GM18519 (cell line): ENCODE results near the gene TMEM59L.
A peak's percentile ranks its signal among the peaks of the same experiment; 100 is the strongest.

Source experiments
- ATAC-seq: cut with Tn5 transposase; IDR thresholded peaks from one replicate; pipeline ENCODE4 v1.9.1; 2021; ENCODE audit warnings: mild to moderate bottlenecking, moderate library complexity; ENCODE audit not compliant: unreplicated experiment, low FRiP score

Gene TMEM59L

DNA sequence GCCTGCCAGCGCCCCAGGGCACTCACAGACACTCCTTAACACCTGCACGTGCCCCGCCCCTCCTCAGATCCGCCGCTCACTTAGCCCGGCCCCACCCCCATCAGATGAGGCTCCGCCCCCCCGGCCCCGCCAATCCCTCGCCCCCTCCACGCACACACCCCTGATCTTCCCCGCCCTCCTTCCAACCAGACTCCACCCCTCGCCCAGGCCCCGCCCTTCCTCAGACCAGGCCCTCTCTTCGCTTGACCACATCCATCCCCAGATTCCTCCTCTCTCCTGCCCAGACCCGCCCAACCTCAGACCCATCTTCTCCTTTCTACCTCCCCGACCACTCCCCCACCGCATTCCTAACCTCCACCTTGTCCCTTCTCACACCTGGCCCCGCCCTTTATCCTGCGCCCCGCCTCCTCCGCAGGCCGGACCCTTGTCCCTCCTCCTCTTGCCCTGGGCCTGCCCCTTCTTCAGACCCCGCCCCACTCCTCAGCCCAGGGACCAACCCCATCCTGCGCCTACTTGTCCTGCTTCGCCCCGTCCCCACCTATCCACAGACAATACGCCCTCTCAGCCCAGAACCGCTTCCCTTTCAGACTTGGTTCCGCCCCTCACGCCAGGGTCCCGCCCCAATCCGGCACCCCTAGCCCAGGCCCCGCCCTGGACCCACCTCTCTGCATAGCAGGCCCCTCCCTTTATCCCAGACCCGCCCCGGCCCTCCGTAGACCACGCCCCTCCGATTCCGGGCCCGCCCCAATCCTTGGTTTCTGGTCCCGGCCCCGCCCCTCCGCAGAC, 23.7 kb downstream of the TMEM59L start:
- peak; percentile 66 for ATAC-seq

GRCh38 chr19:18636969-18637629, 24.4 kb downstream of the TMEM59L start, which contains the start of gene KLHL26:
Gene KLHL26 (plus strand): TSS chr19:18637028. CDS start chr19:18637055, 27 bp downstream.
- no peak for ATAC-seq

- no peak for ATAC-seq
Measured at GRCh38 chr19:18637673-18638630, 25.3 kb downstream of the TMEM59L start.

DNA sequence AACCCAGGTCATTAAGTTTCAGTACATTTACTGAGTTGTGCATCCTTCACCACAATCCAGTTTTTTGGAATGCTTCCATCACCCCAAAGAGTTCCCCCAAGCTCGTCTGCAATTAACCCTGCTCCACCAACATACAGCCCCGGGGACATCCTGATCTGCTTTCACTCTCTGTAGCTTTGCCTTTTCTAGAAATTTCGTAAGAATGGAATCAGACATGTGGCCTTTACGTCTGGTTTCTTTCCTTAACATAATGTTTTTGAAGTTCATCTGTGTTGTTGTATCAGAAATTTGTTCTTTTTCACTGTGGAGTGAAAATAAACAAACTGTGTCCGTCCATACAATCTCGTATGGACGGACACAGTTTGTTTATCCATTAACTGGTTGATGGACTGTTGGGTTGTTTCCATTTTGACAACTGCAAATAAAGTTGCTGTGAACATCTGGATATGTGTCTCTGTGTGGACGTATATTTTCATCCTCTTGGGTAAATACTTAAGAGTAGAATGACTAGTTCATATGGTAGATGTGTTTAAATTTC, 27.1 kb downstream of the TMEM59L start:
- no peak for ATAC-seq

DNA sequence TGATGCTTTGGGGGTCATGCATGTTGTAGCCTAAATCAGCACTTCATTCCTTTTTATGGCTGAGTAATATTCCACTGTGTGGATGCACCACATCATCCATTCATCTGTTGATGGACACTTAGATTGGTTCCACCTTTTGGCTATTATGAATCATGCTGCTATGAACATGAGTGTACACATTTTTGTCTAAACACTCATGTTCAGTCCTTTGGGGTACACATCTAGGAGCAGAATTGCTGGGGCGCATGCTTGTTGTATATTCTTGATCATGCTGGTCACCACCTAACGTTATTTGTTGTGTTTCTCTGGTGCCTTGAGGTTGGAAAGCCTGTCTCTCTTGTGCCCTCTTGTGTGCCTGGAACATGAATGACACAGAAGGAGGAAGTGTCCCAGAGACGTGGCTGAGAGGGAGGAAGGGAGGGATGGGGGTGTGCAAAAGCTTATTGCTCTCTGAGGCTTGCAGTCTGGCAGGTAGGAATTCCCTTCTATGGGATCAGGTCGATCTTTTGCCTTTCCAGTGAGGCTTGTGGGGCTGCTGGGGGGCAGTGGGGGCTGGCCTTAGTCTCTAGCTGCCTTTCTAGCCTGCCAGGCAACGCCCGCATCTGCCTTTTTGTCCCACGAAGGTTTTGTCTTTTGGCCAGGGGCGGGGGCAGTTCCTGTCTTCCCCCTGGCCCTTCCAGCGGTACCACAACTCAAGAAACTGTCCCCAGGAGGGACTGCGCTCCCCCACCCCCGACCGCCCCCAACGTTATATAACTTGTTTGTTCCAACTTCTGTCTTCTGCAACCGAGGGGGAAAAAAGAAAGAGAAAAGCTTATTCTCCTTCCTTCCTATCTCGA, 31.7 kb downstream of the TMEM59L start:
- ATAC-seq: no peak

DNA sequence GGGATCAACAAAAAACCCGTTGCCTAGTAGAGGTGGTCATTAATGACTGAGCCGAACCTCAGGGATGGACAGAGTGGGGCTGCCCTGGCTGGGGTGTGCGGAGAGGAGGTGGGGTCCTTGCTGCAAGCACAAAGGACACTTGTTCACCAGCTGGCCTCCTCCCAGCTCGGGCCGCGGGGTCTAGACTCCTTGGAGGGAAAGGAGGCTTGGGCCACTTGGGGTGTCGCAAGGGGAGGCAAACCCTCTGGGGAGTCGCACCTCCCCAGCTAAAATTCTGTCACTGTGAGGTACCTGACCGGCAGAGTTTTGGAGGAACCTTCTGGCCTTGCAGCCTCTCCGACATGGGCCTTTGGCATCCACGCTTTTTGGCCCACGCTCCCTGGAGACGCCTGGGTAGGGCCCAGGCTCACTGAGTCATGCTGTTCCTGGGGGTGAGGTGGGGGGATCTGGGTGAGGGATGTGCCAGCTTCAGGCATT, 32.4 kb downstream of the TMEM59L start:
- no peak for ATAC-seq

GRCh38 chr19:18646535-18647370, 34.1 kb downstream of the TMEM59L start:
- no peak for ATAC-seq

GRCh38 chr19:18647371-18647767, 34.7 kb downstream of the TMEM59L start:
- ATAC-seq: no peak

- ATAC-seq: no peak
Measured at GRCh38 chr19:18647807-18648206, 35.1 kb downstream of the TMEM59L start.

- no peak for ATAC-seq
Measured at GRCh38 chr19:18648973-18649315, 36.3 kb downstream of the TMEM59L start.

GRCh38 chr19:18649371-18650020, 36.8 kb downstream of the TMEM59L start:
- no peak for ATAC-seq

- ATAC-seq: no peak
Measured at GRCh38 chr19:18650021-18650390, 37.3 kb downstream of the TMEM59L start.

DNA sequence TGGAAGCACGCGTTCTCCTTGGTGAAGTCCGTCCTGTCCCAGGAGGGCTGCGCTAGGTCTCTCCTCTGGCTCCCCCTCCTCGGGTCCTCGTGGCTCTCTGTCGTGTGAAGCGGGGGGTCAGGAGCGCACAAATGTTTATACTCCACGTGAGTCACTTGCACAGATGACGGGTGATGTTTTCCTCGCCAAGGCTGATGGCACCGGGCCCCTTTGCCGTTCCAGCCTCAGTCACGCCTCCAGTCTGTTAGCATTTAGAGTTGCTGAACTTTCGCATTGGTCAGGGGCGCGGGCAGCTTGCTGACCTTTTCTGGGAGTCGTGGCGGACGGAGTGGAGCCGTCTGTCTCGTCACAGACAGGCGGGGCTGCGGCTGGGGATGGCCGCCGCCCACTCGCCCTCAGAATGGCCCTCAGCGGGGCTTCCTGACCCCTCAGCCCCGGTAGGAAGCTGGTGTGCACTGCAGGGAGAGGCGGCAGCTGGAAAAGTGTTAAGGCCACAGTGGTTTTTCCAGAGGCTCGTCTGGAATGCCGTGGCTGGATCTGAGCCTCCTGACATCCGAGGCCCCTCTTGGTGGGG, 37.9 kb downstream of the TMEM59L start:
- ATAC-seq: no peak

GRCh38 chr19:18651300-18651699, 38.6 kb downstream of the TMEM59L start:
- no peak for ATAC-seq

- ATAC-seq: no peak
Measured at GRCh38 chr19:18651733-18652132, 39.1 kb downstream of the TMEM59L start.

DNA sequence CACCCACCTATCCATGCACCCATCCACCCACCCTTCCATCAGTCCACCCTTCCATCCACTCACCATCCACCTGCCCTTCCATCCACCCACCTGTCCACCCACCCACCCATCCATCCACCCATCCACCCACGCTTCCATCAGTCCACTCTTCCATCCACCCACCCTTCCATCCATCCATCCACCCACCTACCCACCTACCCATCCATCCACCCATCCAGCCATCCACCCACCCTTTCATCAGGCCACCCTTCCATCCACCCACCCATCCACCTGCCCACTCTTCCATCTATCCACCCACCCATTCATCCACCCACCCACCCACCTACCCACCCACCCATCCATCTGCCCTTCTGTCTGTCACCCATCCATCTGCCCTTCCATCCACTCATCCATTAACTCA, 41.2 kb downstream of the TMEM59L start:
- no peak for ATAC-seq

DNA sequence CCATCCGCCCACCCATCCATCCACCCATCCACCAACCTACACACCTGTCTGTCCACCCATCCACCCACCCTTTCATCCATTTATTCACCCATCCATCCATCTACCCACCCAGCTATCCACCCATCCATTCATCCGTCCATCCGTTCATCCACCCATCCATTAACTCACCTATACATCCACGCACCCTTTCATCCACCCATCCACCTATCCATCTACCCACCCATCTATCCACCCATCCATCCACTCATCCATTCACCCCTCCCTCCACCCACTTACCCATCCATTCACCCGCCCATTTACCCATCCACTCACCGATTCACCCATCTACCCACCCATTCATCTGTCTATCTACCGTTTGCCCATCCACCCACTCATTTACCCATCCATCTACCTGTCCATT, 41.8 kb downstream of the TMEM59L start:
- ATAC-seq: no peak
